GM12892 (cell line): ENCODE results near the gene TWF1.

Experiments used
- POLR2A ChIP-seq: IDR thresholded peaks from 2 replicates; pipeline ENCODE4 v1.6.1; 2011; ENCODE audit warnings: low read depth, low read length, control low read depth
- POLR2AphosphoS5 ChIP-seq: IDR thresholded peaks from 2 replicates; pipeline ENCODE4 v1.6.1; 2011; ENCODE audit warnings: low read depth, low read length, control low read depth
- TAF1 ChIP-seq: IDR thresholded peaks from 2 replicates; pipeline ENCODE4 v1.6.1; 2011; ENCODE audit warnings: low read depth, mild to moderate bottlenecking, control low read depth, low read length, borderline replicate concordance

DNA sequence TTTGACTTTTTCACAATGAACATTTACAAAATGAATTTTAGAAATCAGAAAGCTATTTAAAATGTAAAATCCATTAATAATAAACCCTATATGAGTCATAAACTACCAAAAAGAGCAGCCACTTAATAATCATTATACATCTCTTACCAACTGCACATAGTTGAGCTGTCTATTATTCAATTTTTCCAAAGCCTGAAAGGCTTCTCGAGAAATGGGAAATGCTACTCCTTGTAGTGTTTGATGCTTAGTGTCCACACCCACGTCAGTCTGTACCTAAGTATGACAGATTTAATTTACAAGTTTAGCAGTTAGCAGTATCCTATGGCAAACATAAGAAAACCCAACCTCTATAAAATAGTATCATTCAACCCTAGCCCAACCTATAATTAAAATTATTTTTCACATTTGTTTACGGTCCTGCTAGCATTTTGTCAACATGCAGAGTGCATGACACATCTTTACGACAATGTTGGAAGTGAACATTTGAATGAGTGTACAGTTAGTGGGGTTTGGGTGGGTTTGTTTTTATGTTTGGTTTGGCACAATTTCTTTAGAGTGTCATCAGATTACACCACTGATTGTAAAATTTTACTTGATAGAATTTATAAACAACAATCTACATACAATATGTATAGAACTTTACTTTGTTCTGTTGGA lies 8.4 kb downstream of the TWF1 start:
- TF ChIP-seq POLR2AphosphoS5 (no peak), POLR2A (no peak), TAF1 (no peak)
